GM18951 (cell line): ENCODE data around the gene BCAN.

ENCODE experiments used
- POLR2A ChIP-seq: IDR thresholded peaks from 4 replicates; pipeline ENCODE4 v1.6.1; 2011; ENCODE audit warnings: mild to moderate bottlenecking; ENCODE audit not compliant: insufficient read length, insufficient read depth; ENCODE audit errors: extremely low read depth
- in situ Hi-C: fragments of 300-500 bp; cut with MboI; formaldehyde crosslinking; loops from one replicate; pipeline ENCODE4 v1.12.0; 2022; ENCODE audit warnings: low sequenced_read_pairs, mixed read lengths, inconsistent platforms; ENCODE audit not compliant: unreplicated experiment

Gene BCAN

GRCh38 chr1:156689953-156690674 lies 48.2 kb downstream of the BCAN start:
- TF ChIP-seq POLR2A: no peak
- in situ Hi-C loops: loop anchor here (25.0 kb wide), 1 partner anchor 172 kb away; the partner anchor contains the start of genes INSRR and NTRK1

- TF ChIP-seq POLR2A: no peak
- in situ Hi-C loops: loop anchor here (25.0 kb wide), 1 partner anchor 172 kb away; the partner anchor contains the start of genes INSRR and NTRK1
Measured at GRCh38 chr1:156690675-156691036, 48.7 kb downstream of the BCAN start.

DNA sequence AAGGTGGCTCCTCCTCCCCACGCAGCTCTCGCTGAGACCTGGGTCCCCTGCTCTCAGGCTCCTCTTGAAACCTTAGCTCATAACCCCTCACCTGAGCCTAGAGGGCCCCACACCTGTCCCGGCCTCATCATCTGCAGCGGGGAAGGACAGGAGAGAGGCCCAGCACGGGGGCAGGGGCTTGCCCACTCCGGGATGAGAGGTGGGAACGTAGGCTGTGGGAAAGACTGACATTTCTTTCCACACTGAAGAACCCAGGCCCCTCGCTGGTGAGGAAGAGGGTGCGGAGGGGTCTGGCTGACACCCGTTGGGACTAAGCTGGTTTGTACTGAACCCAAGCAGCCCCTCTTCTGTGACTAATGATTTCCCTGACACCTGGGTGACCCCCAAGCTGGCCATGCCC lies 49.3 kb downstream of the BCAN start:
- in situ Hi-C loops: loop anchor here (25.0 kb wide), 1 partner anchor 171 kb away; the partner anchor contains the start of genes INSRR and NTRK1
- TF ChIP-seq POLR2A: no peak

DNA sequence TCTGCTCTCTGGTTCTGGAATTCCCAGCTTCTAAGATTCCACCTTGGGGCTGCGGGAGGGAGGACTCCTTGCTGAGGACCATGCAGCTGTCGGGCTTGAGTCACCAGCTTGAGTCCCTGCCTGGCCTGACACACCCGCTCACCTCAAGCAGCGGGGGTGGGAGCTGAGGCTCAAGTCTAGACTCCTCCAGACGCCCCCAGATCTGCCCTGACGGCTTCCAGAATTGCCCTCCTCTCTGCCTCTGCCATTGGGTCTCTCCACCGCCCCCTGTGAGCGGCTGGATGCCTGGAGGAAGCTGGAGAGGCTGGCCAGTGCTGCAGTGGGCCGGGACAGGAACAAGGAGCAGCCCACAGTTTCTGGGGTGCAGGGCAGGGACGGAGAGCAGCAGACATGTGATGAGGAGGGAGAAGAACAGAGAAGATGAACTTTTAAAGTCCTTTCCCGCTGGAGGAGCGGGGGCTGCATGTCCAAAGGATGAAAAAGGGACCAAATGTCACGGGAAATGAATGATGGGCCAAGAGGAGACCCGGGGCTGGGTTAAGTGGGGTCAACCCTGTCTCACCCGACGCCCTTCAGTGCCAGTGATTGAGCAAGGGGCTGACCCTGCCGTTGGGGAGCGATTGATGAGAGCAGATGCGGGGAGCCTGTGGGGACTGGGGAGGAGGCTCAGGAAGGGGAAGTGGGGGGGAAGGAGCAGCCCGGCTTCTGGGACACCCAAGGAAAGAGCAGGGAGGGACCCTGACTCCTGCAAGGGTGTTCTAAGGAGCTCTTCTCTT lies 49.9 kb downstream of the BCAN start:
- no peak for TF ChIP-seq POLR2A
- in situ Hi-C loops: loop anchor here (25.0 kb wide), 1 partner anchor 170 kb away; the partner anchor contains the start of genes INSRR and NTRK1

DNA sequence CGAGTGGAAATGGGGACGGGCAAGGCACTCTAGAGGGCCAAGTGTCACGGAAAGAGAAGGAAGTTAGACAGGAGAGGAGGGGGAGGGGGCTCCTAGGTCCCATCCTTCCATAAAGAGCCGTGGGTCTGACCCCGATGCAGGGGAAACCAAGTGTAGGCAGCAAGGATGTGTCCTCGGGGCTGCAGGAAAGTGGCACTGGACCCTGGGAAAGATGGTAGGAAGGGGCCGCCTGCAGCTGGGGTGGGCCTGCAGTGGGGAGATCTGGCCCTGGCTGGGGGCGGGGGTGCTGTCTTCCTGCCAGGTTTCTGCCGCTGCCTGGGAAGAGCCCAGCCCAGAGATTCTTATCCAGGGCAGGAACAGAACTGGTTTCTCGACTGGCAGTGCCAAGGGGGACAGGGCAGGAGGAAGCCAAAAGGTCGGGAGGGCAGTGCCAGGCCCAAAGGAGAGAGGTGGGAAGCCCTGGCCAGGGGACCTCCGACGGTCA lies 50.6 kb downstream of the BCAN start:
- in situ Hi-C loops: loop anchor here (25.0 kb wide), 1 partner anchor 170 kb away; the partner anchor contains the start of genes INSRR and NTRK1
- TF ChIP-seq POLR2A: no peak

GRCh38 chr1:156692925-156693847 lies 51.3 kb downstream of the BCAN start:
- in situ Hi-C loops: loop anchor here (25.0 kb wide), 1 partner anchor 169 kb away; the partner anchor contains the start of genes INSRR and NTRK1
- no peak for TF ChIP-seq POLR2A

- TF ChIP-seq POLR2A: no peak
- in situ Hi-C loops: loop anchor here (25.0 kb wide), 1 partner anchor 168 kb away; the partner anchor contains the start of genes INSRR and NTRK1
Measured at GRCh38 chr1:156693848-156694689, 52.2 kb downstream of the BCAN start.

DNA sequence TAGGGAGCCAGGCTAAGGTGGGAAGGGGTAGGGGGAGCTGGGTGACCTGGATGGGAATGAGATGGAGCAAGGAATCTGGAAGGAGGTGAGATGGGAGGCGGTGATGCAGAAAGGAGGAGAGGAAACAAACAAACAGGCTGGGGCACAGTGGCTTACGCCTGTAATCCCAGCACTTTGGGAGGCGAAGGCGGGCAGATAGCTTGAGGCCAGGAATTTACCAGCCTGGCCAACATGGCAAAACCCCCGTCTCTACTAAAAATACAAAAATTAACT lies 52.7 kb downstream of the BCAN start:
- in situ Hi-C loops: loop anchor here (25.0 kb wide), 1 partner anchor 168 kb away; the partner anchor contains the start of genes INSRR and NTRK1
- TF ChIP-seq POLR2A: no peak

DNA sequence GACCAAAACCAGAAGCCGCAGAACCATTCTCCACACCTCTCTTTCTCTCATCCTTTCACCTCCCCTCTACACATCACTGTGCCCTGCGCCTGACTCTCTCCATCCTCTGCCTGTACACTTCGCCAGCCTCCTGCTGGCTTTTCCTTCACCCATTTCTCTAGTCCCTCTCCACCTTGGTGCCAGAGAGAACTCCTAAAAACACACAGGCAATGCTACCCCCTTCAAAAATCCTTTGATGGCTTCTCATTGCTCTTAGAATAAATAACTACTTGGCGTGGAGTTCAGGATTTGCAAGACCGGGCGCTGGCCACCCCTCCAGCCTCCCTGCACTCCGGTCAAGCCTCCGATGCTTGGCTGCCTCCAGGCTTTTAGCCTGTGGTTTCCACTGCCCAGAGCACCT lies 54.8 kb downstream of the BCAN start:
- in situ Hi-C loops: loop anchor here (25.0 kb wide), 1 partner anchor 166 kb away; the partner anchor contains the start of genes INSRR and NTRK1
- no peak for TF ChIP-seq POLR2A

DNA sequence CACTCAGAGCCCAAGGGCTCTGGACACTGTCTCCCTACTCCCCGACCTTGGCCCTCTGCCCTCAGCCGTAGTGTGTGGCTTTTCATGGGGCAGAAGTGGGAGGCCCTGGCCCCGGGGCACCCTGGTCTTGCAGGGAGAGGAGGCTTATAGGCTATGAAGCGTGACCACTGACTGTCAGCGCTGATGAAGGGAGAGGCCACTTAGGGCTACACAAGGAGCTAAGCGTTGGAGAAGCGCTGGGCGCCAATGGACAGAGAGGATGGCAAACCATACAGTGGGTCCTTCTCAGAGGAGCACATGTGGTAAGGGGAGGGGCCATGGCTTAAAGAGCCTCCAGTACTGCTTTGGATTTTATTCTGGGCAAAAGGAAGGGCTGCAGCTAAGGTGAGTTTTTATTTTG lies 55.6 kb downstream of the BCAN start:
- TF ChIP-seq POLR2A: no peak
- in situ Hi-C loops: loop anchor here (25.0 kb wide), 1 partner anchor 165 kb away; the partner anchor contains the start of genes INSRR and NTRK1

DNA sequence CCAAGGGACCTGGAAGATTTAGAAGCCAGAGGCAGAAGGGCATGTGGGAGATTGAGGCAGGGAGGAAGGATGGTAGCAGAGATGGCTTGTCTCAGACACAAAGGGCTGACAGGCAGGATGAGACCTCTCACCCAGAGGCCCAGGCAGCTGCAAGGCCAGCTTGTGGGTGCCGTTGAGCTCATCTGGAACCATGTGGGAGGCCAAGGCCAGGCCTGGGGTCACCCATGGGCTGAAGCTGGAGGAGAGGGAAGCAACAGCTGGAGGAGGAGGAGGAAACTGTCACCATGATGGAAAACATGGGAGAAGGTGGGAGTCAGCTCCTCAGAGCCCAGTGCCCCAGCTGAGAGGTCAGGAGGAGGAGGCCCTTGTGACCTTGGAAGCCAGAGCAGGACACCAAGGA lies 57.1 kb downstream of the BCAN start:
- in situ Hi-C loops: loop anchor here (25.0 kb wide), 1 partner anchor 163 kb away; the partner anchor contains the start of genes INSRR and NTRK1
- no peak for TF ChIP-seq POLR2A

- in situ Hi-C loops: no loop called here
- TF ChIP-seq POLR2A: no peak
Measured at GRCh38 chr1:156700736-156701531, 59.0 kb downstream of the BCAN start.
